PC-3 (cell line): ENCODE data around the gene COLEC12.

Experiments used
- CTCF ChIP-seq: fragments of 300-600 bp; sonication (generic); conservative IDR thresholded peaks from 2 replicates; pipeline ENCODE4 v1.5.1; 2017; ENCODE audit warnings: antibody characterized with exemption, low read depth, mild to moderate bottlenecking, low read length
- EZH2 ChIP-seq: fragments of 300-600 bp; sonication (generic); IDR thresholded peaks from one replicate; pipeline ENCODE4 v1.6.1; 2017; ENCODE audit warnings: antibody characterized with exemption, mild to moderate bottlenecking, low read length; ENCODE audit not compliant: unreplicated experiment

GRCh38 chr18:422966-423365 lies 77.5 kb downstream of the COLEC12 start:
- TF ChIP-seq CTCF (no peak), EZH2 (no peak)
